ENCODE measurements around the gene TPRN.

TPRN gene

DNA sequence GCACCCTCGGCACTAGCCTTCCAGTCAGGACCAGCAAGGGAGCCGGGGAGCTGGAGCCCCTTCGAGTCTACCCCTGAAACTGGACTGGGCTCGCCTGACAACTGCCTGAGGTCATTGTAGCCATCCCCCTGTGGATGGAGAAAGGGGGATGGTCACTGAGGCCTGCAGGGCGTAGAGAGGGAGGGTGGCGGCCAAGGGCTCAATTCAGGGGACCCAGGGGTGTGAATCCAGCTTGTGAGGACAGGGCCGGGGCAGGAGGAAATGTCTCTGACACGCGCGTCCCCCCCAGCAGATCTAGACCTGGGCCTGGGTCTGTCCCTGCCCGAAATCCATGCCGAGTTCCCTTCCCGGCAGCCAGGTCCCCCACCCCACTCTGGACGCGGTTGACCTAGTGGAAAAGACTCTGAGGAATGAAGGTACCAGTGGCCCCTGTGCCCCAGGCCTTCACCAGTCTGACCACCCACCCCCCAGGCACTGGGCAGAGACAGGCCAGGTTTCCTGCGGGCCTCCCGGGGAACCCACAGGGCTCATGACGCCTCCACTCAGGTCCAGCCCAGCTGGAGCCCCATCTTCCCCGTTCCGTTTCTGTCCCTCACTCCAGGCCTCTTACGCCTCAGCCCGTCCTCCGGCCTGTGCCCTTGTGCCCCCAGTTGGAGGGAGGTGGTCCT, 31.0 kb upstream of the TPRN start:
- ChIA-PET CTCF (no interaction called here), POLR2A (no interaction called here)
- DNase-seq (ENCODE audit: extremely low spot score): no peak
- no peak for TF ChIP-seq FOXA1 (IDR thresholded peaks at IDR 0.05)
- no peak for TF ChIP-seq CTBP1 (IDR thresholded peaks at IDR 0.05; ENCODE audit: borderline replicate concordance)
- TF ChIP-seq ELF4 (IDR thresholded peaks at IDR 0.05): no peak
- TF ChIP-seq FOXM1 (IDR thresholded peaks at IDR 0.05; ENCODE audit: borderline replicate concordance): no peak
- TF ChIP-seq SP1 (IDR thresholded peaks at IDR 0.05): no peak
- TF ChIP-seq, protein P1, sequence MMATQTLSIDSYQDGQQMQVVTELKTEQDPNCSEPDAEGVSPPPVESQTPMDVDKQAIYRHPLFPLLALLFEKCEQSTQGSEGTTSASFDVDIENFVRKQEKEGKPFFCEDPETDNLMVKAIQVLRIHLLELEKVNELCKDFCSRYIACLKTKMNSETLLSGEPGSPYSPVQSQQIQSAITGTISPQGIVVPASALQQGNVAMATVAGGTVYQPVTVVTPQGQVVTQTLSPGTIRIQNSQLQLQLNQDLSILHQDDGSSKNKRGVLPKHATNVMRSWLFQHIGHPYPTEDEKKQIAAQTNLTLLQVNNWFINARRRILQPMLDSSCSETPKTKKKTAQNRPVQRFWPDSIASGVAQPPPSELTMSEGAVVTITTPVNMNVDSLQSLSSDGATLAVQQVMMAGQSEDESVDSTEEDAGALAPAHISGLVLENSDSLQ (IDR thresholded peaks at IDR 0.05): no peak

- TF ChIP-seq ARNT (IDR thresholded peaks at IDR 0.05) (no peak), L3MBTL2 (conservative IDR thresholded peaks at IDR 0.05) (no peak), FOXA1 (IDR thresholded peaks at IDR 0.05) (no peak), LEF1 (IDR thresholded peaks at IDR 0.05; ENCODE audit: borderline replicate concordance) (no peak), SUZ12 (IDR thresholded peaks at IDR 0.05) (no peak), FOXM1 (IDR thresholded peaks at IDR 0.05; ENCODE audit: borderline replicate concordance) (no peak), FOXK2 (IDR thresholded peaks at IDR 0.05) (no peak), BHLHE40 (IDR thresholded peaks at IDR 0.05; ENCODE audit: borderline replicate concordance) (no peak)
- TF ChIP-seq, protein P1 (IDR thresholded peaks at IDR 0.05): no peak
- no peak for DNase-seq (ENCODE audit: extremely low spot score)
- CTCF ChIA-PET: no interaction called here
- POLR2A ChIA-PET: no interaction called here
Measured at GRCh38 chr9:137230705-137231371, 30.3 kb upstream of the TPRN start, which contains the start of gene SLC34A3. Gene SLC34A3 (plus strand): TSS chr9:137230901. CDS start chr9:137231703, 802 bp downstream.

DNA sequence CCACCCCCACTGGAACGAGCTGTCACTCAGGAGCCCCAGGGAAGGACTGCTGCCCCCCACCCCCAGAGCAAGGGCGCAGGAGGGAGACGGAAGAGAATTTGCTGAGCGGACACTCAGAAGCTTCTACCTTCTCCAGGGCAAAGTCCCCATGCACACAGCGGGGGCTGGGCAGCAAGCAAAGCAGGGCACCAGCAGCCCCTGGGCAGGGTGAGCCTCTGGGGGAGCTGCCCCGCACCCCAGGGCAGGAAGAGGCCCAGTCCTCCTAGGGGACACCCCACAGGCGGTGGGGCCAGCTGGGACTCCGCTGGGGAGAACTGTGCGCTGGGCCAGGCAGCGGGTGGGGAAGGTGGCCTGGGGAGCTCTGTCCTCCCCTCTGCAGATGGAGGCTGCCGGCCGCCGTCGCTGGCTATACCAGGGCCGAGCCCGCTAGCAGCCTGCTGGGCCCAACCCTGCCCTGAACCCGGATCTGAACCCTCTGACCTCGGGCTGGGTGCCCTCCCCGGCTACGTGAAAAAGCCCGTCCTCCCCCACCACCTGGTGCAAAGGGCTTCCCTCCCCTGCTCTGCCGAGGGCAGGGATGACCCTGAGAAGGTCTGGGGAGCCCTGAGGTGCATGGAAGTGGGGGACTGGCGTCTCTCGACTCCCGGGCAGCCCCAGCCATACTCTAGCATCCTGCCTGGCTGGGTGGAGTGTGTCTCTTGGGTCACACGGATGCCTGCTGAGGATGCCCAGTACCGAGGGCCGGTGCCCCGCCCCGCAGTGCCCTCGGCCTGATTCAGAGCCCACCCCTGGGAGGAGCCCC, 29.6 kb upstream of the TPRN start:
- no peak for DNase-seq (ENCODE audit: extremely low spot score)
- ChIA-PET CTCF (no interaction called here), POLR2A (interaction anchor here (0.9 kb wide), 1 partner anchor 26 kb away, joined by 4 read pairs; no protein-coding TSS in a partner anchor)
- TF ChIP-seq, protein P1 (IDR thresholded peaks at IDR 0.05): no peak
- TF ChIP-seq ARNT (IDR thresholded peaks at IDR 0.05): no peak
- TF ChIP-seq CTBP1 (IDR thresholded peaks at IDR 0.05; ENCODE audit: borderline replicate concordance): no peak
- TF ChIP-seq SUZ12 (IDR thresholded peaks at IDR 0.05): no peak
- no peak for TF ChIP-seq HDGF (IDR thresholded peaks at IDR 0.05; ENCODE audit: borderline replicate concordance)
- no peak for TF ChIP-seq FOXK2 (IDR thresholded peaks at IDR 0.05)
- no peak for TF ChIP-seq LEF1 (IDR thresholded peaks at IDR 0.05; ENCODE audit: borderline replicate concordance)
- TF ChIP-seq TARDBP (IDR thresholded peaks at IDR 0.05): no peak
- TF ChIP-seq NFRKB (IDR thresholded peaks at IDR 0.05): no peak
- no peak for TF ChIP-seq BHLHE40 (IDR thresholded peaks at IDR 0.05; ENCODE audit: borderline replicate concordance)
- no peak for TF ChIP-seq L3MBTL2 (conservative IDR thresholded peaks at IDR 0.05)
- no peak for TF ChIP-seq ZNF384 (IDR thresholded peaks at IDR 0.05)
- TF ChIP-seq ELF4 (IDR thresholded peaks at IDR 0.05): no peak
- TF ChIP-seq FOXA1 (IDR thresholded peaks at IDR 0.05): no peak
- TF ChIP-seq FOXM1 (IDR thresholded peaks at IDR 0.05; ENCODE audit: borderline replicate concordance): no peak
- no peak for TF ChIP-seq SP1 (IDR thresholded peaks at IDR 0.05)

- ChIA-PET CTCF (no interaction called here), POLR2A (interaction anchor here (0.9 kb wide), 1 partner anchor 27 kb away, joined by 4 read pairs; no protein-coding TSS in a partner anchor)
- TF ChIP-seq, protein P1 (IDR thresholded peaks at IDR 0.05): no peak
- TF ChIP-seq L3MBTL2 (conservative IDR thresholded peaks at IDR 0.05) (no peak), ZNF384 (IDR thresholded peaks at IDR 0.05) (no peak), LEF1 (IDR thresholded peaks at IDR 0.05; ENCODE audit: borderline replicate concordance) (no peak), ELF4 (IDR thresholded peaks at IDR 0.05) (no peak)
- no peak for DNase-seq (ENCODE audit: extremely low spot score)
Measured at GRCh38 chr9:137228968-137229896, 28.7 kb upstream of the TPRN start.
